ENCODE results near the gene BBS5. TPM values are rescaled to one million over a fixed set of nuclear protein-coding genes. Genes with fewer than 3 reads are reported as not detected.
A peak's percentile ranks its signal among the peaks of the same experiment; 100 is the strongest.
"Not testable (repeated sequence)": the region's sequence is repeated elsewhere in the genome, so short reads cannot be mapped to it uniquely, and the experiment has no call there.

BBS5 gene
- total RNA-seq, 1 donor from 2014 or later: 7.5 TPM

DNA sequence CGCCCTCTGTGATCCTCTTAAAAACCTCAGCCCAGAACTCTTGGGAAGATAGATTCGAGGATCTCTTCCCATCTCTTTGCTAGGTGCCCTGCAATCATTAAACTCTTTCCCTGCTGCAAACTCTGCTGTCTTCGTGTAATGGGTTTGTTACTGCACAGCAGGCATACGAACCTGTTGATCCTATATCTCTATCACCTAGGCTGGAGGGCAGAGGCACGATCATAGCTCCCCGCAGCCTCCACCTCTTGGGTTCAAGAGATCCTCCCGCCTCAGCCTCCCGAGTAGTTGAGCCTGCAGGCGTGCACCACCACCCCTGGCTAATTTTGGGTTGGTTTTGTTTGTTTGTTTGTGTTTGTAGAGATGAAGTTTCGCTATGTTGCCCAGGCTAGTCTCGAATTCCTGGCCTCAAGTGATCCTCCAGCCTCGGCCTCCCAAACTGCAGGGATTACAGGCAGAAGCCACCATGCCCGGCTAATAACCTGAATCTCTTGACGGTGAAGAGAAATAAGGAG, 493 bp upstream of the BBS5 start:
- no peak for DNase-seq
- intact Hi-C loops (cut with micrococcal nuclease): no loop called here
- ATAC-seq: no peak

DNA sequence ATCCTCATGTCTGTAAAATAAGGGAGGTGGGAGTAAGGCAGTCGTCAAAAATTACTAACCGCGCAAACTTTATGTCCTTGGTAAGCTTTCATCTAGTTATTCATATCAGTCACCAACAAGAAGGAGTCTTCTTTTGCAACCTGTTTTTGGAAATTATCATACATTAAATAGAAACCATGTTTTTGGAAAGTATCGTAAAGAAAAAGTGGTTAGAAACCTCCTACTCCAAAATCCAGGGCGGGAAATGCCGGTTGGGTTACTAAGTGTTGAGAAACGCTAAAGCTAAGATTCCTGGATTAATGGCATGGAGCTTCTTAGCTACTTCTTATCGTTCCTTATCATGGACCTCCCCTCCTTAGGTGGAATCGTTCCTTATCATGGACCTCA, 778 bp downstream of the BBS5 start:
- ATAC-seq (no peak), DNase-seq (no peak)
- intact Hi-C loops (cut with micrococcal nuclease): no loop called here

DNA sequence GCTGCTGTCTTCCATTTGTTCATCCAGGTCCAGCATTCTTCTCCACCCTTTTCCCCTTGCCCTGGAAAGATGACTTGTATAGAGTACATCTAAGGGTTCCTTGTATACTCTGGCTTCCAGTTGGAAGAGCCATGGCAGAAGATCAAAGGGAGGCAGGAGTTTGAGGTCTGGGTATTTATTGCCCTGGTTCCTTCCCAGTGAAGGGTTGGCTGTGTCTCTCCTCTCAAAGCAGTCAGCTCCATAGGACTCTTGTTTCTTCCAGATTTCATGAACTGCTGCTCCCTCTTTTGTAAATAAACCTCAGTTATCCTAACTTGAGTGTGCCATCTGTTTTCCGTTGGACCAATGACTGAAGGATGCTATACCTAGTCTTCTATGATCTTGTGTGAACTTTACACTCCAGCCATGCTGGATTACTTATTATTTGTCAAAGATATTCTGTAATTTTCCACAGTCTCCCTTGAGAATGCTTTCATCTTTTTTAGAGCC, 6.4 kb downstream of the BBS5 start:
- intact Hi-C loops (cut with micrococcal nuclease): no loop called here
- ATAC-seq (no peak), DNase-seq (no peak)

DNA sequence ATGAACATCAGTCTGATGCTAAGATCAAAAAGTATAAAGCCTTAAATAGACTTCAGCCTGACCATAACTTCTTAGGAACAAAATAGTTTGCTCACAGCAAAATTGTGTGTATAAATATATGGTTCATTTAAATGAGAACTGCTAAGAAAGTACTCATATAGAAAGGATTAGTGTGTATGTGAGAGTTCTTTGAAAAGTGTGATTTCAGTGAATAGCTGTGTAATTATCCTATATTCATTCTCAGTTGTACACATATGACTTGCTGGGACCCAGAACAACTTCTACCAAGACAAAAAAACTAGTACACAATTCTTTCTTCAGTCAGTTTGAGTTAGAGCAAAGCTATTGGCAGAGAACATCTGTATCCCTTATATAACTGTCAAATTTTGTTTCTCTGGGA, 7.2 kb downstream of the BBS5 start:
- intact Hi-C loops (cut with micrococcal nuclease): no loop called here
- DNase-seq (no peak), ATAC-seq (no peak)

DNA sequence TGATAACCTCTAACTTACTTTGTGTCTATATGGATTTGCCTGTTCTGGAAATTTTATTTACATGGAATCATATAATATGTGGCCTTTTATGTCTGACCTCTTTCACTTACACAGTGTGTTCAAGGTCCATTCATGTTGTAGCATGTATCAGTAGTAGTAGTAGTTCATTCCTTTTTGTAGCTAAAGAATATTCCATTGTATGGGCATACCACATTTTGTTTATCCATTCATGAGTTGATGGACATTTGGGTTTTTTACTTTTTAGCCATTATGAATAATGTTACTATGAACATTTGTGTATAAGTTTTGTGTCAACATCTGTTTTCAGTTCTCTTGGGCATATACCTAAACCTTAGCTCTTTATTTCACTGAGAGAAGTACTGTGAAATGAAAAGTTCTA, 11.5 kb downstream of the BBS5 start:
- DNase-seq: no peak
- intact Hi-C loops (cut with micrococcal nuclease): no loop called here
- no peak for ATAC-seq

DNA sequence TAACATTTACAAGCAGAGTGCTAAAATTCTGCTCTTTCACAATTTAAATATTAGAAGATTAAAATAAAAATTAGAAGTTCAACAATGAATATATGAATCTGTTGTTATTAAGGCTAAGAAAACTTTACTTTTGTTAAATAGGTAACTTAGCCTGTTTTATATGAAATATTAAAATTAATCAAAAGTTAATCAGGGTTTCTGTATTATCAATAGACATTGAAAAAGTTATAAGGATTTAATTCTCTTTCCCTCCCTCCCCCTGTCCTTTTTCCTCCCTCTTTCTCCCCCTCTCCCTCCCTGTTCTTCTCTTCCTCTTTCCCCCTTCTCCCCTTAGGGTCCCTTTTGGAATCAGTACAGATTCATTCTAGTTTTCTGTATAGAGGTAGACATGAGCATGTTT, 12.1 kb downstream of the BBS5 start:
- intact Hi-C loops (cut with micrococcal nuclease): no loop called here
- ATAC-seq (no peak), DNase-seq (no peak)

DNA sequence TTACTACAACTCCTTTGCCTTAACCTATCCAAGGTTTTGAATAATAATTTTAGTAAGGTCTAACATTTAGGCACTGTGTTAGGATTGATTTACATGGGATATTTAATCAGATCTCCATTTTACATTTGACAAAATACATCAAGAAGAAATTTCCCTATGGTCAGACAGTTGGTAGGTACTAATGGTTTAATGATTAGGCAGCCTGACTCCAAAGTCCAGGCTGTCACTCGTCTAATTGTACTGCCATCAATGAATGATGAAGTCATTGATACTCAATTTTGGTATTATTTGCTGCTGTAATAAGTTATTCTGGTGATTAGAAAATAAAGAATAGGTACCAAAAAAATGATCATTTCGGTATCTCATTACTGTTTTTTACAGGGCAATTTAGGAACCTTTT, 14.1 kb downstream of the BBS5 start:
- no peak for ATAC-seq
- no peak for DNase-seq
- intact Hi-C loops (cut with micrococcal nuclease): no loop called here

DNA sequence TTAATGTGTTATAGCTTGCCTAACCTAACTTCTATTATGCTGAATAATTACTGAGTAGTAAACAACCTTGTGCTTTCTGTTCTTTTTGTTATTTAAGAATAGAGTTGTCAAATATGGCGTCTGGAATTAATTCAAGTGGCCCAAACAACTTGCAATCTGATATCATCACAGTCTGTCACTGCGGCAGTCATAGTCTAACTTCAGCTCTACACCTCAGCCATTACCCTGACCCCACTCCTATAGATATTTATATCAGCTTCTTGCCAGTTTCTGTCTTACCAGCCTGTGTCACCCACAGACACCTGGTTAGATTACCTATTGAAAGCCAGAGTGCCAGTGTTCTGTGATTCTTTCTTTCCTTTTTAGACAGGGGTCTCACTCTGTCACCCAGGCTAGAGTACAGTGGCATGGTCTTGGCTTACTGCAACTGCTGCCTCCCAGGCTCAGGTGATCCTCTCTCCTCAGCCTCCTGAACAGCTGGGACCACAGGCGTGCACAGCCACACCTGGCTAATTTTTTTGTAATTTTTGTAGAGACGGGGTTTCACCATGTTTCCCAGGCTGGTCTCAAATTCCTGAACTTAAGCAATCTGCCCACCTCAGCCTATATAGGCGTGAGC, 16.1 kb downstream of the BBS5 start:
- ATAC-seq: no peak
- intact Hi-C loops (cut with micrococcal nuclease): no loop called here
- DNase-seq: no peak

DNA sequence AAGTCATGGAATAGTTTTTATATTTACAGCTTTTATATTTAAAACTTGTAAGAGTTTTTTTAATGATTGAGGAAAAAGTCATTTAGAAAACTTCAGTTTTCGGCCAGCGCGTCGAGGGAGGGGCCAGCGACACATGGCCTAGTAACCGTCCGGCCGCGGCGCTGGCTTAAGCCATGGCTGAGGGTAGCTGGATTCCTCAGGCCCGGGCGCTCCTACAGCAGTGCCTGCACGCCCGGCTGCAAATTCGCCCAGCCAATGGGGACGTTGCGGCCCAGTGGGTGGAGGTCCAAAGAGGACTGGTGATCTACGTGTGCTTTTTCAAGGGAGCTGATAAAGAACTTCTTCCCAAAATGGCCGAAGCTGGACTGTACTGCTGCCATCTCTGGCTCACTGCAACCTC, 25.4 kb downstream of the BBS5 start:
- ATAC-seq (no peak), DNase-seq (no peak)
- intact Hi-C loops (cut with micrococcal nuclease): no loop called here

DNA sequence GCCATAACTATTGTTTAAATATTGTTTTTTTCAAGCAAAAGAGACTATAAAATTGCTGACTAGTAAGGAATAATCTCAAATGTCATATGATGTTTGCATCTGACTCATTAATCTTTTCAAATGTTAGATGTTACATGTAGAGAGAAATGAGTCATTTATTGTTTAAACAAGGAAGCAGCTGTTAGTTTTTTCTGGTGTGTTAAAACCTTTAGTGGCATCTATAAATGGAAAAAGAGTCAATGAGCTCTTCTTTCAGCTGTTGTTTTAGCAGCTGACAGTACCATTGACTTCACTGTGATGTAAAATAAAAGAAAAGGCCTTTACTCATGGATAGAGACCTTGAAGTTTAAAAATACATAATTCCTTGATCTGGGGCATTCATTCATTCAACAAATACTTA, 28.4 kb downstream of the BBS5 start:
- no peak for ATAC-seq

DNA sequence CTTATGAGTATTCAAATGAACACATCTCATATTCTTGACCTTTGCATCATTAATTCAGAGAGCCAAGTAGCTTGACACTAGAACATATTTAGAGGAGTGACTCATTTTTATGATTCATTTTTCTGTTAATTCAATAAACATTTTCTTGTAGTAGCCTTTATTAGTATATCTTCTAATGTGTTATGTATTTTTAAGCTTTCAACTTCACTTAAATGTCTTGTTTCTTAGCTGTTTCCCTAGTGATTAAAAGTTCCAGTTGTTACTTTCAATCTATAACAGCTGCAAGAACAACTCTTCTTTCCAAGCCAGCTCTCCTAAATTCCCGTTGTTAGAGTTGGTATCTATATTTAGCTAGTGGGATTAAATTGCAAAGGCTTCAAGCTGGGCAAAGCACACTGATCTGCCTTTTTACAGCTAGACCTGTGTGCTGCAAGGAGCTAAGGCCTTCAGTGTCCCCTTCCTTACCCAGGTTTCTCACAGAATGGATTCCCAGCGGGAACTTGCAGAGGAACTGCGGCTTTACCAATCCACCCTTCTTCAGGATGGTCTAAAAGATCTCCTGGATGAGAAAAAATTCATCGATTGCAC, 30.1 kb downstream of the BBS5 start, which contains the start of gene KLHL41:
TSS of gene KLHL41 (plus strand) at position 405 of the 588 bp plus-strand sequence. CDS start at position 482, 77 bp downstream.
- intact Hi-C loops (cut with micrococcal nuclease): no loop called here
- ATAC-seq (peak; percentile 77), DNase-seq (no peak)

More for the DNA sequence above, 28.4 kb downstream of the BBS5 start:
- DNase-seq: no peak
- intact Hi-C loops (cut with micrococcal nuclease): no loop called here

DNA sequence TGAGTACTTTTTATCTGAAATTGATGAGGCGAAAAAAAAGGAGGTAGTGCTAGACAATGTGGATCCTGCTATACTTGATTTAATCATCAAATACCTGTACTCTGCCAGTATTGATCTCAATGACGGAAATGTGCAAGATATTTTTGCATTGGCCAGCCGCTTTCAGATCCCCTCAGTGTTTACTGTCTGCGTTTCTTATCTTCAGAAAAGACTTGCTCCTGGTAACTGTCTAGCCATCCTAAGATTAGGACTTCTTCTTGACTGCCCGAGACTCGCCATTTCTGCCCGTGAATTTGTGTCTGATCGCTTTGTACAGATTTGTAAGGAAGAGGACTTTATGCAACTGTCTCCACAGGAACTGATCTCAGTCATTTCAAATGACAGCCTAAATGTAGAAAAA, 30.7 kb downstream of the BBS5 start:
- intact Hi-C loops (cut with micrococcal nuclease): no loop called here
- no peak for DNase-seq
- ATAC-seq: peak; percentile 14

DNA sequence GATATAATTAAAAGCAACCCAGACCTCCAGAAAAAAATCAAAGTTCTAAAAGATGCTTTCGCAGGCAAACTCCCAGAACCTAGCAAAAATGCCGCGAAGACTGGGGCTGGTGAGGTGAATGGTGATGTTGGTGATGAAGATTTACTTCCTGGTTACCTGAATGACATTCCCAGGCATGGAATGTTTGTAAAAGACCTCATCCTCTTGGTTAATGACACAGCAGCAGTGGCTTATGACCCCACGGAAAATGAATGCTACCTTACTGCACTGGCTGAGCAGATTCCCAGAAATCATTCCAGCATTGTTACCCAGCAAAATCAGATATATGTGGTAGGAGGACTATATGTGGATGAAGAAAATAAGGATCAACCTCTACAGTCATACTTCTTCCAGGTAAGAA, 31.2 kb downstream of the BBS5 start:
- ATAC-seq (peak; percentile 25), DNase-seq (no peak)
- intact Hi-C loops (cut with micrococcal nuclease): no loop called here

DNA sequence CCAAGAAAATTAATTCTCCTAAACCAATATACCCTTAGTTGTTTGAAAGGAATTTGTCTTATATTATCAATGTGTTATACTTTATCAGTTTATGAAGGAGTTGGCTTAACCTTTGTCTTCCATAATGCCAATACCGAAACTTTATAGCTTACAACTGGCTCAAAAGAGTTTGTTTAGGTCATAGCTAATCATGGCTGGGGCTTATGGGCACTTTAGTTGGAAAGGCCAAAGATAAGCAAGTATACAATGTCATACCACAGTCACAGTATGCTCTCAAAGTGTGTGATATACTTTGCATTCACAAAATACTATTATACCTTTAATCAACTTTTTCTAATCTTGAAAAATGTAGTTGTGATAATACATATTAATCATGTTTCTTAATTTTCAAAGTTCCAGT, 32.5 kb downstream of the BBS5 start:
- DNase-seq (no peak), ATAC-seq (peak; percentile 33)
- intact Hi-C loops (cut with micrococcal nuclease): no loop called here

DNA sequence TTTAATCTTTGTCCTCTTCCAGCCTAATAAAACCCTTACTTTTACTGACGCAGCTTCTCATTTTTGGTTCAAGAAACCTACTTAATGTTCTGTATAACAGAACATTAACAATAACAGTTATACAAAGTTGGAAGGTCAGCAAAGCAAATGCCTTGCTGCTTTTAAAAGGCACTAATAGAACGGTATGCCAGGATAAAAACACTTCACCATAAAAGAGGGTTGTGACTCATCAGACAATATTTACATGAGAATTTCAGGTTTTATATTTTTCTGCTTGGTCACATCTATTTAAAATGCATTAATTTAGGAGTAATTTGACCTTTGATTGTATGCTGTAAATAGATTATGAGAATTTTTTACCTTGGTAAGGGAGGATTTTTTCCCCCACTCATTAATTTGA, 33.2 kb downstream of the BBS5 start:
- no peak for DNase-seq
- intact Hi-C loops (cut with micrococcal nuclease): no loop called here
- peak; percentile 16 for ATAC-seq

DNA sequence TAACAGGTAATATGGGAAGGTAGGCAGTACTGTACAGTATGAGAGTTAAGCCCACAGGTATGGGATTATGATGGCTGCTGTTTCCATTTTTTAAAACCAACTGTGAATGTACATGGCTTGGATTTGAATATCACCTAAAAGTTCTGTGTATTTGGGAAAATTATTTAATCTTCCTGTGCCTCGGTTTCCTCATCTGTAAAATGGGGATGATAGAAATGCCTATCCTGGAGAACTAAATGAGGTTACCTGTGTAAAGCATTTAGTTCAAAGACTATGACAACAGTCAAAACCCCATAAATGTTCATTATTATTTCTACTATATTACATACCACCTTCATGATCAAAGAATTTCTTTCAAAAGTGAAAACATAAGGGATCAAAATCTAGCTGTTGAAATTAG, 33.8 kb downstream of the BBS5 start:
- DNase-seq (no peak), ATAC-seq (peak; percentile 22)
- intact Hi-C loops (cut with micrococcal nuclease): no loop called here

DNA sequence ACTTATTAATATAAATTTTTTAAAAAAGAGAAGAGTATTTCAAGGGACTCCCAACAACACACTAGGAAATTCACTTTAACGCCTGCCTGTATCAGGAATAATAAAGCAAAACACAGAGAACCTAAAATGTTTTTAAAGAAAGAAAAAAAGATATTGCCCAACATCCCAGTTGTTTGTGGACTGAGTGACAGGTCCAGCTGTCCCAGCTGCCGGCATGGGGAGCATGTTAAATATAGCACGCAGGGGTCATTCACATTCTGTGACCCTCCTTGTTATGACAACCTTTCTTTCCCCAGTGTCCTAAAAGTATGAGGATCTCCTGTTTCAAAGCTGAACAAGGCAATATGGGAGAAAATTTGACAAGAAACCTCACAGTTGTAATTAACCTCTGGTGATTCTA, 34.6 kb downstream of the BBS5 start:
- intact Hi-C loops (cut with micrococcal nuclease): no loop called here
- ATAC-seq (peak; percentile 61), DNase-seq (no peak)

DNA sequence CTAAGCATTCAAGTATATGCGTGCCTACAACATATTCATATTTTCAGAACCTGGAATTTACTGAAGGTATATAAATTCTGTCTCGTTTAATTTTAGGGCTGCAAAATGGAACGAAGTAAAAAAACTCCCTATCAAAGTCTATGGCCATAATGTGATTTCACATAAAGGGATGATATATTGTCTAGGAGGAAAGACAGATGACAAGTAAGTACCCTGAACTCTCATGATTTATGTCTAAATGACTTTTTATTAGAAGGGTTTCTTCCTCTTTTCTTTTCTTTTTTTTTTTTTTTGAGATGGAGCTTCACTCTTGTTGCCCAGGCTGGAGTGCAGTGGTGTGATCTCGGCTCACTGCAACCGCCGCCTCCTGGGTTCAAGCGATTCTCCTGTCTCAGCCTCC, 35.5 kb downstream of the BBS5 start:
- ATAC-seq; intact Hi-C loops (cut with micrococcal nuclease); DNase-seq: not testable (repeated sequence)

DNA sequence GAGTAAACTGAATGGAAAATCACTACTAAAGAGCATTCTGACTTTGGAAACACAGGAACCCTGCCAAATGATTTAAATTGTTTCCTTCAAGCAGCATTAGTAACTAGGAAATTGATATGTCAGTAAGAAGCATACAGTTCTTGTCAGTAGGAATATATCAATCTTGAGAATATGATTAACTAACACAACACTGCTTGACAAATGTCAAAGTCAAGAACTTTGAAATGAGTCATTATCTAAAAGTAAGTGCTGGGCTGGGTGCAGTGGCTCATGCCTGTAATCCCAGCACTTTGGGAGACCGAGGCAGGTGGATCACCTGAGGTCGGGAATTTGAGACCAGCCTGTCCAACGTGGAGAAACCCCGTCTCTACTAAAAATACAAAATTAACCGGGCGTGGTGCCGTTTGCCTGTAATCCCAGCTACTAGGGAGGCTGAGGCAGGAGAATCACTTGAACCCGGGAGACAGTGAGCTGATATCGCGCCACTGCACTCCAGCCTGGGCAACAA, 37.2 kb downstream of the BBS5 start:
- ATAC-seq; intact Hi-C loops (cut with micrococcal nuclease); DNase-seq: not testable (repeated sequence)

DNA sequence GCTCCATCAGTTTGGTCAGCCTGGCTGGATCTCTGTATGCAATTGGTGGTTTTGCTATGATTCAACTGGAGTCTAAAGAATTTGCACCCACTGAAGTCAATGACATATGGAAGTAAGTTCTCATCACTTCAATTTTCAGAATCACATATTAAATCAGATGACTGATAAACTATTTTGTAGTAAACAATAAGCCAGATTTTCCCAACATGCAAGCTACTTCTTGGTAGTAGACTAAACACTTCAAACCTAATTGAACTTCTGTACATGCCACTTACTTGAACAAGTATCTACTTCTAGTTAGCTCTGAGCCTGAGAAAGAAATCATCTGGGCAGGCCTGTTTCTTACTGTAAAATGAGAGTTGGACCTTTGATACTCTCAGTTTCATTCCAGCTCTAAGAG, 41.6 kb downstream of the BBS5 start:
- intact Hi-C loops (cut with micrococcal nuclease): no loop called here
- no peak for ATAC-seq
- DNase-seq: no peak

DNA sequence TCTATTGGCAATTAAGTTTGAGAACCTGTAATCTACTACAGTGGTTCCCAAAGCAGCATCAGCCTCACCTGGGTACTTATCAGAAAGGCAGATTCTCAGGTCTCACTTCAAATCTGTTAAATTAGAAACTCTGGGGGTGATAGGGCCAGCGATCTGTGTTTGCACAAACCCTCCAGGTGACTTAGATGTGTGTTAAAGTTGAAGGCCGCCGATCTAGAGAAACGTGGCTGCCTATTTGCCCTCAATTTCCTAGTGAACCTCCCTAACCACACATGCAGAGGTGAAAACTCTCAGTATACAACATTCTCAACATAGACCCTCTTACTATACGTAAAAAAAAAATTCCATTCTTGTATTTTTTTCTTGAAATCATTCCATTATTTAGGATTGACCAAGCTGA, 44.4 kb downstream of the BBS5 start:
- intact Hi-C loops (cut with micrococcal nuclease): no loop called here
- ATAC-seq (no peak), DNase-seq (no peak)
